Suppressor macrophage treated with lipopolysaccharide for 4 hours (primary cell): ENCODE measurements around the gene TFE3.
"Not testable (repeated sequence)": the region's sequence is repeated elsewhere in the genome, so short reads cannot be mapped to it uniquely, and the experiment has no call there.

Experiments used
- DNase-seq: peaks from one replicate; pipeline ENCODE4 v3.0.0-alpha.2; 2020

TFE3 gene

DNA sequence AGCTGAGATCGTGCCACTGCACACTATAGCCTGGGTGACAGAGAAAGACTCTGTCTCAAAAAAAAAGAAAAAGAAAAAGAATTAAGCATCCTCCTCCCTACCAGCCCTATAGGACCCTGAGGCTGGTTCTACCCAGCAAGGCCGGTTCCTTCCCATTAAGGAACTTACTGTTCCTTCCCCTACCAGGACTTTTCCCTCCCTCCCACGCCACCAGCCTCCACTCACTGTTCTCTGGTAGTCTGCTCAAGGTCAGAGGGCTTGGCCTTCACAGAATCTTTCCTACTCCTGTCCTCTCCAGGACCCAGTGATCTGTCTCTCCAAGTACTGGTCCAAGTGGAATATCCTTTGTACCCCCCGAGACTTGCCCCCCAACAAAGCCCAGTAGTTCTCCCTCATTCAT is 42.5 kb downstream of the TFE3 start:
- DNase-seq: peak; percentile 1

DNA sequence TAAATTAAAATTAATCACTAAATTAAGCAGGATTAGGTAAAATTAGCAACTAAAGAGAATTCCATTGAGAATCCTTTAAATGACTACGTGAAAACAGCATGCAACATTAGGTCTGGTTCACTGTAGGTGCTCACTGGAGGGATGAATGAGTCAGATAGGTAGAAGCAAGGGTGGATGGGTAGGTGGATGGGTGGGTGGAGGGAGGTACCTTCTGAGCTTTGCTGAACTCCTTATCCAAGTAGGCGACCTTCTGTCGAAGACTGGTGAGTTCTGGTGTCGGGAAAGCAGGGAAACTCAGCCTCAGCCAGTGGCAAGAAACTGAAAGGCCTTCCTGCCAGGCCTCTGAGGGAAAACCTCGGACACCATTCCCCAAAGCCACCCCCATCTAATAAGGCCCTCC is 44.1 kb downstream of the TFE3 start:
- DNase-seq: no peak

DNA sequence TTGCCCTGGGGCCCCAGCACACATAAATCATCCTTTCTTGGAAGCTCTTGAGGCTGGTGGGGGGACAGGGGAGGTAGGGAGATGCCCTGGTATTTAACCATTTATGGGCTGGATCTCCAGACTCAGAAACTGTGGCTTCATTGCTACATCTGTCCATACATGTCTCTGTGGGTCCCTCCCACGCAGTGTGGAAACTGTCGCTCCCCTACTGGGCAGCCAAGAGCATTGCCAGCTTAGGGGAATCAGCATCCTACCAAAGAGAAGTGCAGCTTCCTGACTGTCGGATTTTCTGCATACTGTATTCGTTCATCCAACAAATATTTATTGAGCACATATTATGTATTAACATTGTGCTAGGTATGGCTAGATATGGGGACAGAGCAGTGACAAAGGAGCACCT is 44.8 kb downstream of the TFE3 start:
- peak; percentile 3 for DNase-seq

DNA sequence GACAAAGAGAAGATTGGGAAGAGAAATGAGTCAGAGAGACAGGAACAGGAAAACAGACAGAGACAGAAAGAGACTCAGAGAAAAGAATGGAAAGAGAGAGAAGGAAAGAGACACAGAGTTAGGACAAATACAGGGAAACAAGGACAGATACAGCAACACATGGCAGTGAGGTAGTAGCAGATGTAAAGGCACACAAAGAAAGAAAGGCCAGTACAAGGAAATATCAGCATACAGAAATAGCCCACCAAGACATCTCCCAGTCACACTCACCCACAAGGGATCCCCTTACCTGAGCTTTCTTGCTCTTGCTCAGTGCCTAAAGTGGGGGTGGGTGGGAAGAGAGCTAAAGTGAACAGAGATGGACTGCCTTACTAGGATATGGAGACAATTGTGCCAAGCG is 45.3 kb downstream of the TFE3 start:
- DNase-seq: no peak

DNA sequence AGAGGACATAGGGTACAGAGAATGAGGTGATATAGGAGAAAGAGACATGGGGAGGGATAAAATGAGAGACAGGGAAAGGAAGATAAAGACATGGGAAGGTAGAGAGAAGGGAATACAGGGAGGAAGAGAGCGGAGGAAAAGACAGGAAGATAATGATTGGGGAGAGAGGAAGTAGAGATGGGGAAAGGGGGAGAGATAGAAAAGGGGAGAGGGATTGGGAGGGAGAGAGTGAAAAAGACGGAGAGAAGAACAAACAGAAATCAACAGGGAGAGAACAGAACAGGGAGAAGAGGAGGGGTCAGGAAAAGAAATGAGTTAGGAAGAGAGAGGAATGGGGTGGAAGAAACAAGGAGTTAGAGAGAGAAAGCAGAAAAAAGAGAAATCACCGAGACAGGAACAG is 45.7 kb downstream of the TFE3 start:
- no peak for DNase-seq

DNA sequence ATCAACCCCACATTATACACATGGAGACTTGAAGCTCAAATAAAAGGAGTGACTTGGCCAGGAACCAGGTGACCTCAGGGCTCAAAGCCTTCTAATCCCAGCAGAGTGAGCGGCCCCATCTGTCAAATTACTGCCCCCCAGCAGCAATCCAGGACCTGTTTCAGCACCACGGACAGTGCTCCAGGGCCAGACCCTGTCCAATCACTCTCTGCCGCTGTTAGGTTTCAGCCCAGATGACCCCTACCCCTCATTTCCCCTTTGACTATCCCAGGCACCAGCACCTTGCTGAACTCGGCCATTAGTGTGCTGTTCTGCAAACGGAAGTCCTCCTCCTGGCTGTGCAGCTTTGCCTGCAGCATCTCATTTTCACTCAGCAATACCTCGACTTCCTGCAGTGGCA is 46.2 kb downstream of the TFE3 start:
- no peak for DNase-seq

DNA sequence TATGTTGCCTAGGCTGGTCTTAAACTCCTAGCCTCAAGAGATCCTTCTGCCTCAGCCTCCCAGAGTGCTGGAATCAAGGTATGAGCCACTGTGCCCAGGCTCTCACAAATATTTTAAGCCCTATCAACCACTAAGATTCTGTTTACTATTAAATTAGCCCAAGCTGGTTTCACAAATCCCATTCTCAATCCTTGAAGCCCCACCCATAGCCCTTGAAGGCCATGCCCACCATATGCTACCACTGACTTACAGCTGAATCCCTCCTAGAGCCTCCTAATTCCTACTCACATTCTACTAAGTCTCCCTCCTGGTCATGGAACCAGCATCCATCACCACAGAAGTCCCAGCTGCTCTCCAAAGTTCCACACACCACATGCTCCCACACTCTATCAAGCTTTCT is 50.8 kb downstream of the TFE3 start:
- DNase-seq: no peak

DNA sequence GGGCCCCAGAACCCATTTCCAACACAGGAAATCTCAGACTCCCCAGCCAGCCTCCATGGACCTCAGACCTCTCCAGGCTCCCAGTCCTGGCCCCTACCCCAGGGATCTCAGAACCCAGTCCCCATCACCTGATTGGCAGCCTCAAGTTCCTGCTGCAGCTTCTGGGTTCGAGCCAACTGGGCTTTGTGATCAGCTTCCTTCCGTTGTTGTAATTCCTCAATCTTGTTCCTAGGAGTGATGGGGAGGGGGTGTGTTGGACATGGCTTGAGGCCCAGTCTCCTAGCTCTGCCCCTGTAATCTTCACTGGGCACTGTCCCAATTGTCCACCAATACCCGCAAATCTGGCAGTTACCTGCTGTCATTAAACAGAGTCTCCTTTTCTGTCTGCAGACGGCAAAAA is 53.7 kb downstream of the TFE3 start:
- no peak for DNase-seq

DNA sequence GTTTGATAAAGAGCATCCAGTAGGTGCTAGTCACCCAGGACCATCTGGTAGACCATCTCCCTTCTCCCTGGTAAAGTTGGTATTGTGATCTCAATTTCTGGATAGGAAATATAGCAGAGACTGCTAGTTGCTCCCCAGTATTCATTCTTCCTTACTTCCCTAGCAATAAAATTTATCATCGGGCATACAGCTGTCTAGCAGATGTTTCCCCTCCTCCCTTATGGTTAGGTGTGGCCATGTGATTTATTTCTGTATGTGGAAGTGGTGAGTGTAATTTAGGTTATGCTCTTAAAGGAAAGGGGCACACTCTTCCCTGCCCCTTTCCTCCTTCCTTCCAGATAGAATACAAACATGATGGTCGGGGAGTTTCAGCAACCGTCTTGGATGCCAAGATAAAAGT is 59.3 kb downstream of the TFE3 start:
- DNase-seq: no peak

DNA sequence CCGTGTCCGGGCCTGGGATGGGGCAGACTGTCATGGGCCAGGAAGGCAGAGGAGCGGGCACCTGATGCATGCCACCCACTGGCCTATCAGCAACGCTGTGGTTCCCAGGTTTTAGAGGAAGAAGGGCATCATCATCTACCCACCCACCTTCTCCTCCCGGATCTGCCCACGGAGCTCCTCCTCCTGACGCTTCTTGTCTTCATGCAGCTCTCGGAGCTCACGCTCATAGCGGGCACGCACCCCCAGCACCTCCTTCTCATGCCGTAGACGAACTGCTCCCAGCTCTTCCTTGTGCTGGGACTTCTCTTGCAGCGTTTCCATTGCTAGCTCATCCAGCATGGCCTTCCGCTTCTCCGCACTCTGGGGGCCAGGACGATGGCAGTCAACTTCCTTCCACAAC is 60.1 kb downstream of the TFE3 start:
- DNase-seq: no peak

DNA sequence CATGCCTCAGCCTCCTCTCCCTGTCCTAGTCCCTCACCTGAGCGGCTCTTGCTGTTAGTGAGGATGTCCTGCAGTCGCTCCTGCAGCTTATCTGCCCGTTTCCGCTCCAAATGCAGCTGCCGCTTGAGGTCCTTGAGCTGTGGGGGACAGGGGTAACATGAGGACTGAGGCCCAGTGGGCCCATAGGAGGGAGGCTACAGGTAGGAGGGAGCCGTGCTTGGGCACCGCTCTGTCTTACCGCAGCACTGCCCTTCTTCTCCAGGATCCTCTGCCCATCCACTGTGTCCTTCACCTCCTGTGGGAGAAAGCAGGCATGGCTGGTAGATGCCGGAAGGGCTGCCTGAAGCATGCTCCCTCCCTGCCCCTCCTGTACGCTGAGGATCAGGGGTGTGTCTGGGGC is 62.0 kb downstream of the TFE3 start:
- DNase-seq: no peak

DNA sequence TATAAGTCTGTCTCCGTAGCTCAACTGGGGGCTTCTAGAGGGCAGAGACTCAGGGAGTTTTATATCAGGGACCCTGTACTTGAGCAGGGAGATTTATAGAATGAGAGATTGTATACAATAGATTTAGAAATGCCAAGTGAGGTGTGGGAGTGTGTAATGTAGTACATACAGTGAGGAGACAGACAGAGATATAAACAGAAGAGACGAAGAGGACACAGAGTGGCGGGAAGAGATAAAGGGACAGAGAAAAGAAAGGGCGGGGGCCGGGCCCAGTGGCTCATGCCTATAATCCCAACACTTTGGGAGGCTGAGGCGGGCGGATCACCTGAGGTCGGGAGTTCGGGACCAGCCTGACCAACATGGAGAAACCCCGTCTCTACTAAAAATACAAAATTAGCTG is 62.8 kb downstream of the TFE3 start:
- DNase-seq: not testable (repeated sequence)
